Skin of body (tissue), 2 donors: ENCODE measurements around the gene TRIM45. TPM values are rescaled to one million over a fixed set of nuclear protein-coding genes. Genes with fewer than 3 reads are reported as not detected.

Source experiments
- DNase-seq: peaks from one replicate; lab custom pipeline; 2025; lab: John Stamatoyannopoulos, UW
- total RNA-seq: library from RNA; depleted of rRNA; stranded (reverse); fragments of >200 nt; gene quantifications from one replicate; pipeline ENCODE4 v1.2.3, GENCODE V29; 2014

TRIM45 gene
- total RNA-seq, 1 donor from 2014 or later = 6.9 TPM

DNA sequence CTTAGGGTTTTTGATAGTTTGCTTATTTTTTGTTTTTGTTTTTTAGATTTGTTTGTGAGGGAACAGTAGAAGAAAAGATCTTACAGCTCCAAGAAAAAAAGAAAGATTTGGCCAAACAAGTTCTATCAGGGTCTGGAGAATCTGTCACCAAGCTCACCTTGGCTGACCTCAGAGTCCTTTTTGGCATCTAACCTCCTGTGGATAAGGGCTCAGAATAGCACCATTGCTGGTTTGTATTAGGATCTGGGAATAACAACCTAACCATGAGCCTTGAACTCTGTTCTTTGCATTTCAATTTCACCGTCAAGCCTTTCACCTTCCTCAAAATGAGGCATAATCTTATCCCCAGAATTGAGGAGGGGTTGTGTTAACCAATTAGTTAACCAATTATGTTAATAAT, 20.2 kb downstream of the TRIM45 start:
- no peak for DNase-seq

DNA sequence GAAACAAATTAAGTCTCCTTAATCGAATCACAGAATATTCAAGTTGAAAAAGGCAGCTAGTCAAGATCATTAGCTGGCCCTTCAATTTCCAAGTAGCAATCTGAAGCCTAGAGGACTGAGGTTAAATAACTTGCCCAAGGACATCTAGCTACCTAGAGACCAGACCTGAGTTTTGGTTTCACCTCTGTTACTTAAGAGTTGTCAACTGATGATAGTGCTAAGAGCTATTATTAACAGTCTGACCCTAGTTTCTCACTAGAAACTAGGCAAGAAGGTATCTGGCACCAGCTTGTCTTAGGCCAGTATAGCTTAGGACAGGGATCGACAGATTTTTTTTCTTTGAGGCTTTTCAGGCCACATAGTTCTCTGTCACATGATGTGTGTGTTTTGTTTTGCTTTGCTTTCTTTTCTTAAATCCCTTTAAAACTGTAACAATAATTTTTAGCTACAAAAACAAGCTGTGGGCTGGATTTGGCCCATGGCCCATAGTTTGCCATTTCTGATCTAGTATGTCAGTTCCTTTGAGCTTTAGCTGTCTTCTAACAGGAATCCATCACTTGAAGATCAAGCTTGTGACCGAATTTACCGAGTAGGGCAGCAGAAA, 23.2 kb downstream of the TRIM45 start:
- DNase-seq = no peak

DNA sequence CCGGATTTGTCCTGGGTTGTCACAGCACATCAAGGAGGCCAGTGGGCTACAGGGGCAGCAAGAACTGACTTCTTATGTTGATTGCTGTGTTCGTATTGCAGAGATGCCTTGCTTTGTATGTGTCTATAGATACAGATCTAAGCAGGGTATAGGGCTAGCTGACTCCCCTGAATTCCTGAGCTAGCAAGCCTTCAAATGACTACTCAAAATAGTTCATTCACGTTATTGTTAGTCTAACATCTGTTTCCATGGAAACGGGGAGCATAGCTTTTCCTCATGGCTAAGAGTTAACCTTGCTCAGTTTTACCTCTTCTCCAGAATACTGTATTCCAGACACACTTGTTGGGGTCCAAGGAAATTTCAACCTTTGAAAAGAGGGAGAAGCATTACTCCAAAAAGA, 24.1 kb downstream of the TRIM45 start:
- DNase-seq = no peak

DNA sequence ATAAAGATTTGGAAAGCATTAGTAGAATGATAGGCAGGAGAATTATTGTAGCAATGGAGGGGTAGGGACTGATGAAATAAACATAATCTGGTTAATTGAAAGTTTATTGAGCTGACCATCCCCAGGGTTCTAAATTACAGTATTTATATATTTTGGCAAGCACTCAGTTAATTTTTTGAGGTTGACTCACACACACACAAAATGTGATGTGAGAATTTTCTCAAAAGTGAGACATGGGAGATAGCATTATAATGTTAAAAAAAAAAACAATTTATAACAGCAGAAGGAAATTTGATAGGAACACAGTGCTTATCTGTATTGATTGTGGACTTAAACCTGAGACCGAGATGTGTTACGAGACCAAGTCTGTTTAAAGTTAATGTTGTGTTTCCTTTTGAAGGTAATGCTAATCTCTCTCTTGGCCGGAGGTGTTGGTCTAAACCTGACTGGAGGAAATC, 24.6 kb downstream of the TRIM45 start:
- DNase-seq = no peak

DNA sequence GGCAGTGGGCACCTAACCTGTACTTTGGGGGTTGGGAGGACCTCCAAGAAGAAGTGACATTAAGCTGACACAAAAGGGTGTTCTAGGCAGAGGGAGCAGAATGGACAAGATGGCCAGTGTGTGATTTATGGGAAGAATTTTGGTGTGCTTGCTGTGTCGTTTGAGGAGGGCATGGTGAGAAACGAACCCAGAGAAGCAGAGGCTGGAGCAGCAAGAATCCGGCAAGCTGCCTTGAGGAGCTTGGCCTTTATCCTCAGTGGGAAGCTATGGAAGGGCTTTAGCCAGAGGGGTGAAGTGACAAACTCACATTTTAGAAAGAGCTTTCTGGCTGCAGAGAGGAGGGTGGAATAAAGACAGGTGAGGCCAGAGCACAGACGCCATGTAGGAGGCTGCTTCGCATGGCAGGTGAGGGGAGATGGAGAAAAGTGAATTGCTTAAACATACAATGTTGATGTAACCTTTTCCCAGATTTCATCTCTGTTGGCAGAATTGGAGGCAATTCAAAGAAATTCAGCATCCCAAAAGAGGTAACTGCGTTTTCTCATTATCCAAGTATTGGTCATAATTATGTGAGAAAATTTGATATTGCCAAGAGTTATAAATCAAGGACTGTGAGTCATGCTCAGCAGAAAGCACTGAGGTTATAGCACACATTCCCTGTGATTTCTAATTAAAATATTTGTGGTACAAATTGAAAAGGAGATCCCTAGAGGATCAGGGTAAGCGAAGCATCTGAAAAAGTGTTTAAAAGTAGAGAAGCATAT, 26.5 kb downstream of the TRIM45 start:
- no peak for DNase-seq

DNA sequence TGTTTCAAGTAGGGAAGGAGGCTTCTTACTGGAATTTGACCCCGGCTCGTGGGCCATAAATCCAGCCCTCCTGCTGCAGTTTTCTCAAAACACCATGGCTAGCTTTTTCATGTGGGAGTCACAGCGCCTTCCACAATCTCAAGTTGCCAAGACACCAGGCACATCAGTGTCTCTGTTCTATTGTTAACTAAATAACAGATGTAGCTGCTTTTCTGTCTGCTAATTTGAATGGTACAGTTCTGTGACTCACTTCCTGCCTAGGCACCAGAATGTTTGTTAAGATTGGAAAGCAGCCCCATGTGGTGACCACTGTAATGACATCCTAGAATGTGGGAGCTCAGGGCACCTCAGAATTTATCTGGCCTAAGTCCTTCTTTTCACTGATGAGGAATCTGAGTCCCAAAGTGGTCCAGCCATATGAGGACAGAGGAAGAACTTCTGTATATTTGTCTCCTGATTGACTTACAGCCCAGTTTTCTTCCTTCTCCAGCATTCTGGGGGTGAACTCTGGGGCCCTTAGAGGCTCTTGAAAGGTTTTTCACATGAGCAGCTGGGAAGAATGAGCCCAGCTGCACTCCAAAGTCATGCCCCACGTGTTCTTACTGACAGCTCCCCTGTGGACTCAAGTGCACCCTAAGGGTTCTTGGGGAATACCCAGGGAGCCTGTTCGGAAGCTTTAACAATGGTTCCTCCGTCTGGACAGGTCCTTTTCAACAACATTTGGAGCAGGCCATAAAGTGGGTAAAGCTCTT, 27.5 kb downstream of the TRIM45 start:
- peak; percentile 52 for DNase-seq

DNA sequence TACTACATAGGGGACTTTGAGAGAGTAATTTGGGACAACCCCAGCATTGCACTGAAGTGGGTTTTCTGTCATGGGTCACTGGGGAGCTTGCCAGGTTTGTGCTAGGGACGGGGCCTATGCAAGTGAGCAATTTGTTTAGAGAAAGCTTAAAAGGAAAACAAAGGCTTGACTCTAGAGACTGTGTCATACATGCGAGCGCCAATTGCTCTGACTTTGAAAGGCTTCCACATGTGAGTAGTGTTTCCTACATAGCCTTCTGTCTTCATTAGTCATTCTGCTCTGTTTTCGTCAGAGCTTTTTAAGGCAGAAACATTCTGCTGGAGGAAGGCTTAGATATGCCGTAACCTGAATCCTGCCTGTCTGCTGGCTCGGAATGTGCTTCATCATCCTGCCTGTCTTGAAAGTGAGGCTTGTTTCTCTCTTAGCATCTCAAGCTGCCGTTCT, 28.4 kb downstream of the TRIM45 start:
- peak; percentile 81 for DNase-seq

DNA sequence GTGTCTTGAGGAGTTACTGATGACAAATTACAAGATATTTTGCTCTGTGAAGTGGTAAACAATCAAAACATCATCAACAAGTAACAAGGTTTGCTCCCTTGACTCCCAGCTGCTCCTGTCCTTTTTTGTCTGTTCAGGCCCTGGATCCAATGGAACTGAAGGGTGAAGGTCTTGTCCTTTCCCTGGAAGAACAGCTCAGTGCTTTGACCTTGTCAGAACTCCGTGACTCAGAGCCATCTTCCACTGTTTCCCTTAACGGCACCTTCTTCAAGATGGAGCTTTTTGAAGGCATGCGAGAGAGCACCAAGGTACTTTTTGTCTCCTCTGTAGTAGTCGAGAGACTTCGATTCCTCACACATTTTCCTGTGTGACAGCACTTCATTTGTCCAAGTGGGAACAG, 29.0 kb downstream of the TRIM45 start:
- no peak for DNase-seq

DNA sequence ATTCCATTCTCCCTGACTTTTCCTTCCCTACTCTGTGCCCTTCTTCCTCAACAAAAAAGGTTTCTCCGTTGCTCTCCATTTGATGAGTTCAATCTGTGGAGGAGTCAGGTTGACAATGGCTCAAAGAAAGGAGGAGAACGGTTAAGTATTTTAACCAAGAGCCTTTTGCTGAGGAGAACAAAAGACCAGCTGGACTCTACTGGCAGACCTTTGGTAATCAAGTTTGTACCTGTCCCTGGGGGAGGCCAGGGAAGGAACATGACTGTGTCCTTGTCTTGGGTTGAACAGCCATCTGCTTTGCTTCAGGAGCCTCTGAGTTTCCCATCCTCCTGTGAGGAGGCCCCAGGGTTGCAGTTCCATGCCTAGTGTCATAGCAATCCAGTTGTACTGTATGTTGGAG, 31.6 kb downstream of the TRIM45 start:
- DNase-seq = no peak

DNA sequence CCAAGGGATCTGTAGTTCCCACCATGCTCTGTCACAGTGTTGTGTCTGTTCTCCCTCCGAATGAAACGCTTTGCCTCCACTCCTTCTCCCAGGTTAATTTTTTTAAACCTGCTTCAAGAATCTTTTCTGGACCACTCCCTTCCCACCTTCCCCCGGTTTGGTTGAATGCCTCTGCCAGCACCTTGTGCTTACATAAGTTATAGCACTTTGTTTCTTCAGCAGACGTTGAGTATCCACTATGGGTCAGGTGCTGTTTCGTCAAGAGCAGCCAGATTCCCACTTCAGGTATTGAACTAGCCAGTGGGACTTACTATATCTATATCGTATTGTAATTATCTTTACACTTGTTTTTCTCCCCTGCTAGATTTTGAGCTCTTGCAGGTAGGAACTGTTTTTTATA, 33.9 kb downstream of the TRIM45 start:
- no peak for DNase-seq

DNA sequence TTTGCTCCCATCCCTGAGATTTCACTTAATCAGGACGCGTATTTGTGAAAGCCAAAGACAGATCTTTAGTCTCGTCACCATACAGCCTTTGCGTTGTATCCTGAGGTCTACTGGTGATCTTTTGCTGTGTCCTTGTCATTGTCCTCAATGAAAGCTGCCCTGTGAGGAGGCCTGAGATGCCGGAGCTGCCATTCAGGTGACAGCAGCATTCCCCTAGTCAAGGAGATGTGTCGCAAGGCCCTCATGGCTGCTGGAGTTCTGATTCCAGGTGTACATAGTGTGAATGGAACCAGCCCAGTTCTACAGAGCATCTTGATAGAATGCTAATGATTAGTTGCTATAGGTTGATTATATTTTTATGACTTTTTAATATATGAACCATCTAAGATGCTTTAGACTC, 37.3 kb downstream of the TRIM45 start:
- no peak for DNase-seq

DNA sequence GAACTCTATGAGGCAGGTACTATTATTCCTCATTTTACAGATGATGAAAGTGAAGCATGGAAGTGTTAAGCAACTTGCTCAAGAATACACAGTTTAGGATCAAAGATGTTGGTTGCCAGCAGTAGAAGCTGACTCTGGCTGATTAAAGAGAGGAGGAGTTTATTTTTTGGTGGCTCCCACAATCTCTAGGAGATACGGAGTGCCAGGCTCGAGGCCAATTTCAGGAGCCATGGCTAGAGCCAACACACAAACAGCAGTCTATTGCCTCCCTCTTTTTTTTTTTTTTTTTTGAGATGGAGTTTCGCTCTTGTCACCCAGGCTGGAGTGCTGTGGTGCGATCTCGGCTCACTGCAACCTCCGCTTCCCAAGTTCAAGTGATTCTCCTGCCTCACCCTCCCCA, 41.8 kb downstream of the TRIM45 start:
- no peak for DNase-seq

DNA sequence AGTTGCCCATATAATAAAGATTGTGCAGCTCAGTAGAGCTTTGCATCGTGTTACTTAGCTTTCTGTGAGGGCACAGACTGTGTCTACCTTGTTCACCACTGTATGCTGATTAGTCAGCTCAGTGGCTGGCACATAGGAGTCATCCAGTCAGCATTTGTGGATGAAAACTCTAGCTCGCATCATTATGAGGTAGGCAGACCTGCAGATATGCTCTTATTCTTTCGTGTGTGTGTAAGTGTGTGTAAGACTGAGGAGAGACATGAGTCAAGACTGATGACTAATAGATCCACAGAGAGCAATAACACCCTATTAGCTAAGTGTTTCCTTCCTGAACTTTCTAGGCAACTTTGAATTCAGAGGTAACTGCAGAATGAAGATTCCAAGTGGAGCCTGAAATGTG, 44.3 kb downstream of the TRIM45 start:
- no peak for DNase-seq

DNA sequence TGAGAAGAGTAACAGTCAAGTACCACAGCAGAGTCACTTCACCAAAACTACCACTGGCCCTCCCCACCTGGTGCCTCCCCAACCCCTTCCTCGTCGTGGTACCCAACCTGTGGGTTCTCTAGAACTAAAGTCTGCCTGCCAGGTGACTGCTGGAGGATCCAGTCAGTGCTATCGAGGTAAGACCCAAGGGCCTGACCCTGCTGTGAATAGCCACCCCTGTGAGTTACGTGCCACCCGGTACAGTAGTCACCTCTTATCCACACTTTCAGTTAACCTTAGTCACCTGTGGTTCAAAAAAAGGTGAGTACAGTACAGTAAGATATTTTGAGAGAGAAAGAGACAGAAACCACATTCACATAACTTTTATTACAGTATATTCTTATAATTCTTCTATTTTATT, 44.9 kb downstream of the TRIM45 start:
- no peak for DNase-seq

DNA sequence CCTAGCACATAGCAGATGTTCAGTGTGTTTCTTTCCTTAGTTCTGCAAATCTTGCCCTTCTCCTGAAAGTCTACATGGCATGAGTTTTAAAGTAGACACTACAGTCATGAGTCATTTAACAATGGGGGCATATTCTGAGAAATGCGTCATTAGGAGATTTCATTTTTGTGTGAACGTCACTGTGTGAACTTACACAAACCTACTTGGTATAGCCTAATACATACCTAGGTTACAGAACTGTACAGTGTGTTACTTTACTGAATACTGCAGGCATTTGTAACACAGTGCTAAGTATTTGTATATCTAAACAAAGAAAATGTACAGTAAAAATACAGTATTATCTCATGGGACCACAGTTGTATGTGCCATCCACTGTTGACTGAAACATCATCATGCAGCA, 51.4 kb downstream of the TRIM45 start:
- no peak for DNase-seq

DNA sequence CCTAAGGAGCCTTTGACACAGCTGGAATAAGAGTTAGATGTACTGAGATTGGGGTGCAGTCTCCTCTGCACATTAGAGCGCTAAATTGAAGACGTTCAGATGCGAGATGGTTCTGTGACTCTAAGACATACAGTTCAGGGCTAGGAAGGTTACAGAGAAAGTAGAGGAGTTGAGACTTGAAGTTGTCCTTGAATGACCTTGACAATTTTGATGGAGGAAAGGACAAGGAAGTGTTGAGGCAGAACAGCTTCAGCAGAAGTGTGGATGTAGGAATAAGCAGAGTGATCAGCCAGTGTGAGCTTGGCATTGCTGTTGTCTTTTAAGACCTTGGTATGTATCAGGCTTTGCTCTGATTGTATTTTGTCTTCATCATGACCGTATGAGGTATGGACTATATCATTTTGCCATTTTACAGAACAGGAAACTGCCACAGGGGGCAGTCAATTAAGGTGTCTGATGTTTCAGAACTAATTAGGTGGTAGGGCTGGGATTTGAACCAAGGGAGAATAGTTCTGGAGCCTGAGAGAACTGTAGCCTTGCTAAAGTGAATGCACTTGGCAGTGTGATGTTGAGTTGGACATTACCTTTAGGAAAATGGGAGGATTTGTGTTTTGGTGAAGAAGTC, 52.2 kb downstream of the TRIM45 start:
- DNase-seq = no peak

DNA sequence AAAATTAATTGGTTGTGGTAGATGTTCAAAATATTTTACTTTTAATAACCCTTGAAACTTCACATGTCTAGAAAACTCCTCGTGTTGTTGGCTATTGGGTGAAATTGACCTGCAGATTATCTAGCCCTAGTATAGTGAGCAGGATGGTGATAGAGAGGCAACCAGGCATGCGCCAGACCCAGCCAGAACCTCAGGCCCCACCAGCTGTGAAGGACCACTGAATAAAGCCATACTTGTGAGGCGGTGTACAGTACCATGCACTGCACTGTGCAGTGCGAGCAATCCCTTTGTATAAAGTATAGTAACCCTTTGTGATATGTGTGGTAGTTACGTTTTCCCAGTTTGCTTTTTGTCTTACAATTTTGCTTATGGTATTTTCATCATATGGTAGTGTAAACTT, 53.0 kb downstream of the TRIM45 start:
- DNase-seq = no peak

DNA sequence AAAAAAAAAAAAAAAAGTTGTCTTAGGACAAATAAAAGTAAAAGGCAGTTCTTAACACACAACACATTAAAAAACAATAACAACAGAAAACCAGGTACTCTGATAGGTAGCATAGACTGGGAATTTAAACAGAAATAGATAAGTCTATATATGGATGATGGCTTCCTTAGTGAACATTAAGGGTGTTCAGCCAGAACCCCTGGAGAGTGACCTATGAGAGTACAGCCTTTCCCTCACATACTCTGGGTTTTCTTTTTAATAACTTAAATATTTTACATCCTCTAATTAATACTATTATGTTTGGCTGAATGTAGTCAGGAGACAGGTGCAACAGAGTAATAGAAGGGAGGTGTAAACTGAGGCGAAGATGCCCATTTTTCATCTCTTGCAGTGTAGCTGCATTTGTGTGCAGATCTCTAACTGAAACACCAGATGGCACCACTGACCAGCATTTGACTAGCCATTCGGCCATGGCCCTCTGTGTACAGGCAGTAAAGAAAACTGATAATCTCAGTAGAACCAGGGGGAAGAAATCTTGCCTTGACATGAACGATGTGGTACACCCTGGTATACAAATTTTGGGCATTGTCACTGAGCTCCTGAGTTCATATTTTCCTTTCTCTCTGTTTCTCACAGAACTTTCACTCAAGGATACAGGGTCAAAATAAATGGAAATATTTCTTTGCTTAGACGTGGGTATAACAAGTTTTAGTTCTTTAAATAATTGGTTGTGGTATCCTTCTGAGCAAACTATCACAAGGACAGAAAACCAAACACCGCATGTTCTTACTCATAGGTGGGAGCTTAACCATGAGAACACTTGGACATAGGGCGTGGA, 53.8 kb downstream of the TRIM45 start:
- DNase-seq = peak; percentile 47

DNA sequence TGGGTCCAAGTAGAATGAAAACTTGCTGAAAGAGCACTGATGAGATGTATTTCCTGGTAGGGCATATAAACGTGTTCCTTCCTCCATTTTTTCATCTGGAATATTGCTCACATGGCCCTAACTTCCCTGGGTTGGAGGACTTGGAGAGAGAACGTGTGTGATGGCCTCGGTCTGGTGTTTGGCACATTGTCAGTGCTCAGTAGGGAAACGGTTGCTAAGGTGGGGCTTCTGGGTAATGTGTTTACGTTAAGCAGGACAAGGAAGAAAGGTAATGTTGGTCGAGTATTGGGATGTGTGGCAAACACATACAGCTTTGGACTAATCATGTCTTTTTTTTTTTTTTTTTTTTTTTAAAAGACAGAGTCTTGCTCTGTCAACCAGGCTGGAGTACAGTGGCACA, 55.2 kb downstream of the TRIM45 start:
- DNase-seq = no peak

DNA sequence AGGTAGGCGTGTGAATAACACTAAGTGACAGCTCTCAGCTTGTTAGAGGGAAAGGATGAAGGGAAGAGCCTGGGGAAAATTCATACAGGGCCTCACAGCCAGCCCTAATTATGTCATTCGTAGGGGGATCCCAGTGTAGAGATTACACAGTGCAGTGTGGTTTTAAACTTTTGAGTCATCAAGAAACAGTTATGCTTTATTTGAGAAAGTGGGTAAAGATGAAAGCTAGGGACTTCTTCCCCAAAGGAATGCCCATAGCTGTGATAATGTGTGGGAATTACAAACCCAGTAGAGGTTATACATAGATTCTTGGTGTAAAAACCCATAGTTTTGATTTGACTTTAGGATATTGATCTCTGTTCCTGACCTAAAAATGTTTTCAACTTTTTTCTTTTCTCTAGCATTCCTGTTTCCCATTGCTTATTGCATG, 59.5 kb downstream of the TRIM45 start:
- DNase-seq = no peak
